Left lung (tissue), 10 donors: ENCODE data around the gene AKAP17A. TPM values are rescaled to one million over a fixed set of nuclear protein-coding genes. Genes with fewer than 3 reads are reported as not detected.

Source experiments
- ATAC-seq: fragments of 200-7000 bp; cut with Tn5 transposase; one replicate; pipeline ENCODE4 v1.9.1; 2020; ENCODE audit warnings: moderate library complexity
- DNase-seq, 4 donors: peaks; one replicate each; pipeline ENCODE4 v3.0.0-alpha.2; 2013 to 2020
- H3K27ac ChIP-seq, 2 donors: fragments of 200-600 bp; sonication (generic) in 1 of 2; one replicate each; pipeline versions ENCODE4 v1.5.0 to v1.8.0; 2020 to 2021
- H3K27me3 ChIP-seq, 2 donors: fragments of 200-600 bp; sonication (generic) in 1 of 2; one replicate each; pipeline versions ENCODE4 v1.5.0 to v1.8.0; 2020 to 2021
- H3K36me3 ChIP-seq, 2 donors: fragments of 200-600 bp; sonication (generic) in 1 of 2; one replicate each; pipeline versions ENCODE4 v1.5.0 to v1.8.0; 2020 to 2021
- H3K4me1 ChIP-seq, 2 donors: fragments of 200-600 bp; one replicate each; pipeline ENCODE4 v1.8.0; 2021
- H3K4me3 ChIP-seq, 2 donors: fragments of 200-600 bp; sonication (generic) in 1 of 2; one replicate each; pipeline versions ENCODE4 v1.5.0 to v1.8.0; 2020 to 2021; ENCODE audit warnings: mild to moderate bottlenecking in 1 of 2
- H3K9me3 ChIP-seq, 2 donors: fragments of 200-600 bp; sonication (generic) in 1 of 2; one replicate each; pipeline versions ENCODE4 v1.5.0 to v1.8.0; 2020 to 2021
- CTCF ChIP-seq, 2 donors: fragments of 200-600 bp; sonication (generic) in 1 of 2; IDR thresholded peaks; one replicate each; pipeline versions ENCODE4 v1.5.0 to v1.8.0; 2021; ENCODE audit warnings: antibody characterized with exemption in 2 of 2
- intact Hi-C, 2 donors: fragments of 100-400 bp; cut with DNase I; formaldehyde crosslinking; loops; one replicate each; pipeline versions ENCODE4 v1.11.2 to v1.14.2; 2022
- polyA plus RNA-seq, 6 donors: library from polyadenylated mRNA; unstranded; fragments of 120-200 nt; gene quantifications; one replicate each; pipeline ENCODE4 v1.2.1, GENCODE V29; 2013; ENCODE audit not compliant: insufficient read length in 6 of 6
- total RNA-seq, 2 donors: library from RNA; stranded (reverse); fragmentation: NEBNext Ultra II Directional; extraction: Animal tissue kit (Norgen Biotek cat#: 25700); gene quantifications; one replicate each; pipeline ENCODE4 v1.2.1, GENCODE V29; 2021
- donor health status: DM: no; HTN: yes; CAD: no.
- donor health status: DM: no; HTN: no; CAD: no.

Gene AKAP17A
- total and polyA plus RNA-seq, 8 donors: 31.1 to 49.7 (median 41.8) TPM

GRCh38 chrX:1629244-1629643 lies 37.8 kb downstream of the AKAP17A start:
- Histone ChIP-seq H3K4me1 (no peaks in the 10 kb centered on the region), H3K27ac (no peak overlapping the region), H3K36me3 (no peaks in the 10 kb centered on the region), H3K27me3 (no peaks in the 10 kb centered on the region), H3K9me3 (no peaks in the 10 kb centered on the region), H3K4me3 (no peak overlapping the region)
- DNase-seq: peak in 1 of 4 donors; percentile 10
- no peak for TF ChIP-seq CTCF (IDR thresholded peaks at IDR 0.05)
- intact Hi-C loops: no loop called here
- no peak for ATAC-seq

GRCh38 chrX:1646009-1646408 lies 54.6 kb downstream of the AKAP17A start:
- no peak for TF ChIP-seq CTCF (IDR thresholded peaks at IDR 0.05)
- Histone ChIP-seq H3K27me3 (peaks cover 0 to 20% of the 10 kb centered on the region in 2 donors), H3K36me3 (no peaks in the 10 kb centered on the region), H3K4me3 (no peak overlapping the region), H3K27ac (no peak overlapping the region), H3K9me3 (peaks cover 0 to 13% of the 10 kb centered on the region in 2 donors), H3K4me1 (no peaks in the 10 kb centered on the region)
- intact Hi-C loops: loop anchor here in 1 of 2 donors (10.0 kb wide), 1 partner anchor 949 kb away; no protein-coding TSS in a partner anchor
- ATAC-seq (no peak), DNase-seq (no peak)

GRCh38 chrX:1649621-1650020 lies 58.2 kb downstream of the AKAP17A start:
- H3K9me3 ChIP-seq: peaks cover 0 to 13% of the 10 kb centered on the region in 2 donors
- intact Hi-C loops: loop anchor here in 1 of 2 donors (10.0 kb wide), 1 partner anchor 945 kb away; no protein-coding TSS in a partner anchor
- no peaks in the 10 kb centered on the region for H3K36me3 ChIP-seq
- DNase-seq (no peak), ATAC-seq (no peak)
- H3K27ac ChIP-seq: no peak overlapping the region
- H3K4me1 ChIP-seq: no peaks in the 10 kb centered on the region
- H3K4me3 ChIP-seq: no peak overlapping the region
- peaks cover 0 to 20% of the 10 kb centered on the region in 2 donors for H3K27me3 ChIP-seq
- no peak for TF ChIP-seq CTCF (IDR thresholded peaks at IDR 0.05)

Other genes with a start within 250 kb of the AKAP17A start
- 100 to 1,000 TPM; 285 to 337 TPM for gene SLC25A6, start 199.5 kb upstream of the AKAP17A start, total RNA-seq
- gene SLC25A6, start 199.5 kb upstream of the AKAP17A start, polyA plus RNA-seq: 100 to 1,000 TPM; 385 to 559 (median 425) TPM
- 10 to 100 TPM; 18.6 to 19.6 TPM for gene ASMTL, start 138.7 kb upstream of the AKAP17A start, total RNA-seq
- 10 to 100 TPM; 19.2 to 32.0 (median 28.0) TPM for gene ASMTL, start 138.7 kb upstream of the AKAP17A start, polyA plus RNA-seq
- gene P2RY8, start 54.4 kb upstream of the AKAP17A start, total RNA-seq: 1 to 10 TPM; 1.5 to 6.9 TPM
- gene P2RY8, start 54.4 kb upstream of the AKAP17A start, polyA plus RNA-seq: under 1 TPM; 0.55 to 0.85 (median 0.60) TPM
- not detected for gene ASMT, start 23.5 kb downstream of the AKAP17A start, total RNA-seq
- under 1 TPM; 0.13 to 0.61 (median 0.38) TPM for gene ASMT, start 23.5 kb downstream of the AKAP17A start, polyA plus RNA-seq